ENCODE results near the gene MBD3.

GRCh38 chr19:1561236-1561842 is 31.3 kb downstream of the MBD3 start:
- no peak for TF ChIP-seq POLR2A (IDR thresholded peaks at IDR 0.05)
- no peak for TF ChIP-seq CTCF (IDR thresholded peaks at IDR 0.05)
- no peak for TF ChIP-seq POLR2AphosphoS5 (IDR thresholded peaks at IDR 0.05)
